ENCODE data around the gene APEH. TPM values are rescaled to one million over a fixed set of nuclear protein-coding genes. Genes with fewer than 3 reads are reported as not detected.

APEH gene
- total RNA-seq, 1 experiment from 2014 or later: 273 TPM

DNA sequence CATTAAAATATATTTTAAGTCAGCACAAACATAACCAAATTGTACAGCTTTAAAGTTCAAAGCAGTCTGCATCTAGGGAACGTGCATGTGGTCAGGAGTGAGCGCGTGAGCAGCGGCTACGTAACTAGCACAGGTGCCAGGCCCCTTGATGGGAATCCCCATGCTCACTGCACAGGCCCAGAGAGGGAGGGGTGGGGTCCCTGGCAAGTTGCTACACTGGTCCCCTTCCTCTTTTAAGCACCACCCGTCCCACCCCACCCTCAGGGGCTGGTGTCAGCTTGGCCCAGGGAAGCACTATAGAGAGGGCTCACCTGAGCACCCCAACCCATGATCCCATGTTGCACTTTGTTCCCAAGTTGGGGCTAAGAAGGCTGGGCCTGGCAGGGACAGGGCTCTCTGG is 50.4 kb downstream of the APEH start:
- peak; percentile 14 for DNase-seq (ENCODE audit: low spot score)
- ATAC-seq: no peak
- peaks cover 21% of the 10 kb centered on the region for H3K36me3 Mint-ChIP-seq
- ChIA-PET CTCF (interaction anchor here (0.5 to 2.3 kb wide), 8 partner anchors 9 to 597 kb away, joined by 3 to 10 read pairs (median 5); partner anchors contain the start of gene INKA1), POLR2A (interaction anchor here (0.5 to 1.1 kb wide), 2 partner anchors 18 to 250 kb away, joined by 3 to 5 read pairs; no protein-coding TSS in a partner anchor)
- peaks cover 10% of the 10 kb centered on the region for H3K4me1 Mint-ChIP-seq
- no peaks in the 10 kb centered on the region for H3K27me3 Mint-ChIP-seq (ENCODE audit: low read depth)
- H3K27ac Mint-ChIP-seq: peak overlapping the region; percentile 98
- TF ChIP-seq TCF7 (CRISPR knock-in tag; IDR thresholded peaks at IDR 0.05; ENCODE audit: low read depth) (no peak), ETV6 (CRISPR knock-in tag; IDR thresholded peaks at IDR 0.05) (no peak), ZNF138 (CRISPR knock-in tag; conservative IDR thresholded peaks at IDR 0.05) (no peak), ELF4 (CRISPR knock-in tag; IDR thresholded peaks at IDR 0.05; ENCODE audit: low read depth) (no peak), ZNF416 (CRISPR knock-in tag; IDR thresholded peaks at IDR 0.05) (no peak), JUN (CRISPR knock-in tag; IDR thresholded peaks at IDR 0.05) (no peak), NFYB (CRISPR knock-in tag; conservative IDR thresholded peaks at IDR 0.05; ENCODE audit: low read depth) (no peak)
- TF ChIP-seq, protein P1, sequence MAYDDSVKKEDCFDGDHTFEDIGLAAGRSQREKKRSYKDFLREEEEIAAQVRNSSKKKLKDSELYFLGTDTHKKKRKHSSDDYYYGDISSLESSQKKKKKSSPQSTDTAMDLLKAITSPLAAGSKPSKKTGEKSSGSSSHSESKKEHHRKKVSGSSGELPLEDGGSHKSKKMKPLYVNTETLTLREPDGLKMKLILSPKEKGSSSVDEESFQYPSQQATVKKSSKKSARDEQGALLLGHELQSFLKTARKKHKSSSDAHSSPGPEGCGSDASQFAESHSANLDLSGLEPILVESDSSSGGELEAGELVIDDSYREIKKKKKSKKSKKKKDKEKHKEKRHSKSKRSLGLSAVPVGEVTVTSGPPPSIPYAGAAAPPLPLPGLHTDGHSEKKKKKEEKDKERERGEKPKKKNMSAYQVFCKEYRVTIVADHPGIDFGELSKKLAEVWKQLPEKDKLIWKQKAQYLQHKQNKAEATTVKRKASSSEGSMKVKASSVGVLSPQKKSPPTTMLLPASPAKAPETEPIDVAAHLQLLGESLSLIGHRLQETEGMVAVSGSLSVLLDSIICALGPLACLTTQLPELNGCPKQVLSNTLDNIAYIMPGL (CRISPR knock-in tag; IDR thresholded peaks at IDR 0.05): no peak
- TF ChIP-seq, protein P2, sequence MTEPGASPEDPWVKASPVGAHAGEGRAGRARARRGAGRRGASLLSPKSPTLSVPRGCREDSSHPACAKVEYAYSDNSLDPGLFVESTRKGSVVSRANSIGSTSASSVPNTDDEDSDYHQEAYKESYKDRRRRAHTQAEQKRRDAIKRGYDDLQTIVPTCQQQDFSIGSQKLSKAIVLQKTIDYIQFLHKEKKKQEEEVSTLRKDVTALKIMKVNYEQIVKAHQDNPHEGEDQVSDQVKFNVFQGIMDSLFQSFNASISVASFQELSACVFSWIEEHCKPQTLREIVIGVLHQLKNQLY (CRISPR knock-in tag; IDR thresholded peaks at IDR 0.05): no peak
- TF ChIP-seq, protein P3, sequence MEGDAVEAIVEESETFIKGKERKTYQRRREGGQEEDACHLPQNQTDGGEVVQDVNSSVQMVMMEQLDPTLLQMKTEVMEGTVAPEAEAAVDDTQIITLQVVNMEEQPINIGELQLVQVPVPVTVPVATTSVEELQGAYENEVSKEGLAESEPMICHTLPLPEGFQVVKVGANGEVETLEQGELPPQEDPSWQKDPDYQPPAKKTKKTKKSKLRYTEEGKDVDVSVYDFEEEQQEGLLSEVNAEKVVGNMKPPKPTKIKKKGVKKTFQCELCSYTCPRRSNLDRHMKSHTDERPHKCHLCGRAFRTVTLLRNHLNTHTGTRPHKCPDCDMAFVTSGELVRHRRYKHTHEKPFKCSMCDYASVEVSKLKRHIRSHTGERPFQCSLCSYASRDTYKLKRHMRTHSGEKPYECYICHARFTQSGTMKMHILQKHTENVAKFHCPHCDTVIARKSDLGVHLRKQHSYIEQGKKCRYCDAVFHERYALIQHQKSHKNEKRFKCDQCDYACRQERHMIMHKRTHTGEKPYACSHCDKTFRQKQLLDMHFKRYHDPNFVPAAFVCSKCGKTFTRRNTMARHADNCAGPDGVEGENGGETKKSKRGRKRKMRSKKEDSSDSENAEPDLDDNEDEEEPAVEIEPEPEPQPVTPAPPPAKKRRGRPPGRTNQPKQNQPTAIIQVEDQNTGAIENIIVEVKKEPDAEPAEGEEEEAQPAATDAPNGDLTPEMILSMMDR (IDR thresholded peaks at IDR 0.05): no peak
- TF ChIP-seq, protein P4, sequence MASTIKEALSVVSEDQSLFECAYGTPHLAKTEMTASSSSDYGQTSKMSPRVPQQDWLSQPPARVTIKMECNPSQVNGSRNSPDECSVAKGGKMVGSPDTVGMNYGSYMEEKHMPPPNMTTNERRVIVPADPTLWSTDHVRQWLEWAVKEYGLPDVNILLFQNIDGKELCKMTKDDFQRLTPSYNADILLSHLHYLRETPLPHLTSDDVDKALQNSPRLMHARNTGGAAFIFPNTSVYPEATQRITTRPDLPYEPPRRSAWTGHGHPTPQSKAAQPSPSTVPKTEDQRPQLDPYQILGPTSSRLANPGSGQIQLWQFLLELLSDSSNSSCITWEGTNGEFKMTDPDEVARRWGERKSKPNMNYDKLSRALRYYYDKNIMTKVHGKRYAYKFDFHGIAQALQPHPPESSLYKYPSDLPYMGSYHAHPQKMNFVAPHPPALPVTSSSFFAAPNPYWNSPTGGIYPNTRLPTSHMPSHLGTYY (CRISPR knock-in tag; IDR thresholded peaks at IDR 0.05): no peak
- TF ChIP-seq, protein P5, sequence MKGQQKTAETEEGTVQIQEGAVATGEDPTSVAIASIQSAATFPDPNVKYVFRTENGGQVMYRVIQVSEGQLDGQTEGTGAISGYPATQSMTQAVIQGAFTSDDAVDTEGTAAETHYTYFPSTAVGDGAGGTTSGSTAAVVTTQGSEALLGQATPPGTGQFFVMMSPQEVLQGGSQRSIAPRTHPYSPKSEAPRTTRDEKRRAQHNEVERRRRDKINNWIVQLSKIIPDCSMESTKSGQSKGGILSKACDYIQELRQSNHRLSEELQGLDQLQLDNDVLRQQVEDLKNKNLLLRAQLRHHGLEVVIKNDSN (CRISPR knock-in tag; IDR thresholded peaks at IDR 0.05): no peak
- peak overlapping the region; percentile 91 for H3K4me3 Mint-ChIP-seq
- no peaks in the 10 kb centered on the region for H3K9me3 Mint-ChIP-seq

DNA sequence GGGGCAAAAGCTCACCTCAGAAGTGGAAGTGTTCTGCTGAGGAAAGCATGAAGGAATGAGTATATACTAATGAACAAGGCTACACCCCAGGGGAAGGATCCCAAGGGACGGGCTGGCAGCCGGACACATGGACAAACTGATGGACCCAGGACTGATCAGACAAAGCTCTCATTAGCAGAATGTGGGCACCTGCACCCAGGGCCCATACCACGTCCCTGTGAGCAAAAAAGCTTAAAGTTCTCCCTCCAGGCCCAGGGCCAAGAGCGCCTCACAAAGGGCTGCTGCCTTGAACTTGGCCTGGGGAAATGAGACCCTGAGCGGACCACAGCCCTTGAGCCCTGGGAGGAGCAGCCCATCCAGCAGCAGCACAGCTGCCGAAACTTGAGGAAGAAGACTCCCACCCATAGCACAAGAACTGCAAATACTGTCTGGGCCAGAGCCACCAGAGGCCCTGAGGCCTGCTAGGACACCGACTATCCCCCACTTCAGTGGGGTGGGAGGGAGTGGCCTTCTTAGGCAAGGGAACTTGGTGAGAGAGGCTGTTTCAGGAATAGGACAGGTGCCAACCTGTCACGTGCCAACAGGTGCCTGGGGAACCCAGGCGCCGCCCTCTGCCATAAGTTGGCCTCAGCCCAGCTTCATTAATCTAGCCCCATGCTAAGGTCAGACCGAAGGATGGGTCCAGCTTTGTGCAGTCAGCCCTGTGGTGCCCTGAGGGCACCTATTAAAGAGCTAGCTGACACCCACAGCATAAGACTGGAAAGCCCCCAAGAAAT is 51.9 kb downstream of the APEH start:
- DNase-seq (ENCODE audit: low spot score) (no peak), ATAC-seq (no peak)
- Mint-ChIP-seq H3K36me3 (peaks cover 21% of the 10 kb centered on the region), H3K4me3 (no peak overlapping the region), H3K27ac (no peak overlapping the region; the same call in 1 of the 2 replicates), H3K27me3 (ENCODE audit: low read depth) (no peaks in the 10 kb centered on the region), H3K4me1 (peaks cover 10% of the 10 kb centered on the region), H3K9me3 (no peaks in the 10 kb centered on the region)
- ChIA-PET POLR2A (no interaction called here), CTCF (interaction anchor here (1.9 to 2.3 kb wide), 2 partner anchors 77 to 113 kb away, joined by 6 to 10 read pairs; partner anchors contain the start of gene INKA1)
- TF ChIP-seq ELF4 (CRISPR knock-in tag; IDR thresholded peaks at IDR 0.05; ENCODE audit: low read depth): no peak
- TF ChIP-seq, protein P6, sequence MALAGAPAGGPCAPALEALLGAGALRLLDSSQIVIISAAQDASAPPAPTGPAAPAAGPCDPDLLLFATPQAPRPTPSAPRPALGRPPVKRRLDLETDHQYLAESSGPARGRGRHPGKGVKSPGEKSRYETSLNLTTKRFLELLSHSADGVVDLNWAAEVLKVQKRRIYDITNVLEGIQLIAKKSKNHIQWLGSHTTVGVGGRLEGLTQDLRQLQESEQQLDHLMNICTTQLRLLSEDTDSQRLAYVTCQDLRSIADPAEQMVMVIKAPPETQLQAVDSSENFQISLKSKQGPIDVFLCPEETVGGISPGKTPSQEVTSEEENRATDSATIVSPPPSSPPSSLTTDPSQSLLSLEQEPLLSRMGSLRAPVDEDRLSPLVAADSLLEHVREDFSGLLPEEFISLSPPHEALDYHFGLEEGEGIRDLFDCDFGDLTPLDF (CRISPR knock-in tag; IDR thresholded peaks at IDR 0.05): no peak
- TF ChIP-seq CBFB (CRISPR knock-in tag; IDR thresholded peaks at IDR 0.05; ENCODE audit: low read depth): no peak
- TF ChIP-seq NFE2L1 (CRISPR knock-in tag; IDR thresholded peaks at IDR 0.05): no peak
- TF ChIP-seq, protein P7, sequence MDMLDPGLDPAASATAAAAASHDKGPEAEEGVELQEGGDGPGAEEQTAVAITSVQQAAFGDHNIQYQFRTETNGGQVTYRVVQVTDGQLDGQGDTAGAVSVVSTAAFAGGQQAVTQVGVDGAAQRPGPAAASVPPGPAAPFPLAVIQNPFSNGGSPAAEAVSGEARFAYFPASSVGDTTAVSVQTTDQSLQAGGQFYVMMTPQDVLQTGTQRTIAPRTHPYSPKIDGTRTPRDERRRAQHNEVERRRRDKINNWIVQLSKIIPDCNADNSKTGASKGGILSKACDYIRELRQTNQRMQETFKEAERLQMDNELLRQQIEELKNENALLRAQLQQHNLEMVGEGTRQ (CRISPR knock-in tag; IDR thresholded peaks at IDR 0.05): no peak
- TF ChIP-seq, protein P8, sequence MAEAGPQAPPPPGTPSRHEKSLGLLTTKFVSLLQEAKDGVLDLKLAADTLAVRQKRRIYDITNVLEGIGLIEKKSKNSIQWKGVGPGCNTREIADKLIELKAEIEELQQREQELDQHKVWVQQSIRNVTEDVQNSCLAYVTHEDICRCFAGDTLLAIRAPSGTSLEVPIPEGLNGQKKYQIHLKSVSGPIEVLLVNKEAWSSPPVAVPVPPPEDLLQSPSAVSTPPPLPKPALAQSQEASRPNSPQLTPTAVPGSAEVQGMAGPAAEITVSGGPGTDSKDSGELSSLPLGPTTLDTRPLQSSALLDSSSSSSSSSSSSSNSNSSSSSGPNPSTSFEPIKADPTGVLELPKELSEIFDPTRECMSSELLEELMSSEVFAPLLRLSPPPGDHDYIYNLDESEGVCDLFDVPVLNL (CRISPR knock-in tag; IDR thresholded peaks at IDR 0.05; ENCODE audit: borderline replicate concordance, low read depth): no peak
